DND-41 (cell line): ENCODE data around the gene ZFHX3.

ENCODE experiments used
- CTCF ChIP-seq: IDR thresholded peaks from 2 replicates; pipeline ENCODE4 v1.5.1; 2012; ENCODE audit warnings: borderline replicate concordance, low read length, moderate library complexity, mild to moderate bottlenecking; ENCODE audit not compliant: poor library complexity, severe bottlenecking; ENCODE audit errors: extremely low read depth
- EZH2 ChIP-seq: IDR thresholded peaks from 3 replicates; pipeline ENCODE4 v1.6.1; 2012; ENCODE audit warnings: borderline replicate concordance, low read depth, mild to moderate bottlenecking, moderate library complexity, low read length, inconsistent platforms; ENCODE audit not compliant: severe bottlenecking

DNA sequence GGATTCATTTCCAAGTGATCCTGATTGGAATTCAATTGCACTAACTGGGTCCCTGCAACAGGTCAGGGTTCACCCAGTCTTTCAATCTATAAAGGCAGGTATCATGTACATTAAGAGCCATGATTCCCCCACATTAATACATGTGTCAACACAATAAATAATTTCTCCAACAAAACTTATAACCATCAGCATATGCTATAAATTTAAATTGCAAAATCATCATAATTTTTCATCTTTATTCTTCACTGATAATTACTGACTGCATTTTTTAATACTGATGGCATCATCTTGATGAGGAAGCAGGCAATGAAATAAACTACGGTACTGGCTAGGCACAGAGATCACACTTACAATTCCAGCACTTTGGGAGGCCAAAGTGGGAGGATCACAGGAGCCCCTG, 59.4 kb downstream of the ZFHX3 start:
- TF ChIP-seq CTCF (no peak), EZH2 (no peak)
